Erythroblast (primary cell): ENCODE results near the gene ST14.

Experiments
- GATA1 ChIP-seq: IDR thresholded peaks from 2 replicates; pipeline ENCODE4 v1.6.1; 2011; ENCODE audit warnings: low read depth, mild to moderate bottlenecking, control low read depth, low read length, moderate library complexity
- POLR2A ChIP-seq: IDR thresholded peaks from 2 replicates; pipeline ENCODE4 v1.6.1; 2011; ENCODE audit warnings: mild to moderate bottlenecking, low read length

DNA sequence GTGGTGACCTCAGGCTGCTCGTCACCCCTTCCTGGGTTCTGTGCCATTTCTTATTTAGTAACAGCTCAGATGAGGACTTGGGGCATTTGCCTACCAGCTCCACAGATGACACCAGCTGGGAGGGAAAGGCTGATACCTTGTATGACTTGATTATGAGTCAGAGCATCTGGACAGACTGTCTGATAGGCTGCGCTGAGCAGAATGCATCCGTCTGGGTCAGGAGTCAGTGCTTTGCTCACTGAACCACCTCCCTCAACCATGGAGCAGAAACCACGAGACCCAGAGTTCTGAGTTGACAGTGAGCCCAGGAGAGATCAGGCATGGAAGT, 6.8 kb downstream of the ST14 start:
- no peak for TF ChIP-seq POLR2A
- TF ChIP-seq GATA1 = no peak
